OCI-LY7 (cell line): Measurements from ENCODE around the gene TMEM212.

ENCODE experiments used
- EZH2phosphoT487 ChIP-seq: fragments of 200-600 bp; sonication (generic); IDR thresholded peaks from 2 replicates; pipeline ENCODE4 v1.6.1; 2018; ENCODE audit warnings: low read depth, borderline replicate concordance, mild to moderate bottlenecking, mixed run types, antibody characterized with exemption, low read length, moderate library complexity, mixed read lengths
- TF ChIP-seq, protein P1 (sequence below): fragments of 200-600 bp; sonication (generic); conservative IDR thresholded peaks from 2 replicates; pipeline ENCODE4 v1.5.1; 2014; ENCODE audit warnings: mild to moderate bottlenecking, antibody characterized with exemption, low read length, moderate library complexity, mixed read lengths

DNA sequence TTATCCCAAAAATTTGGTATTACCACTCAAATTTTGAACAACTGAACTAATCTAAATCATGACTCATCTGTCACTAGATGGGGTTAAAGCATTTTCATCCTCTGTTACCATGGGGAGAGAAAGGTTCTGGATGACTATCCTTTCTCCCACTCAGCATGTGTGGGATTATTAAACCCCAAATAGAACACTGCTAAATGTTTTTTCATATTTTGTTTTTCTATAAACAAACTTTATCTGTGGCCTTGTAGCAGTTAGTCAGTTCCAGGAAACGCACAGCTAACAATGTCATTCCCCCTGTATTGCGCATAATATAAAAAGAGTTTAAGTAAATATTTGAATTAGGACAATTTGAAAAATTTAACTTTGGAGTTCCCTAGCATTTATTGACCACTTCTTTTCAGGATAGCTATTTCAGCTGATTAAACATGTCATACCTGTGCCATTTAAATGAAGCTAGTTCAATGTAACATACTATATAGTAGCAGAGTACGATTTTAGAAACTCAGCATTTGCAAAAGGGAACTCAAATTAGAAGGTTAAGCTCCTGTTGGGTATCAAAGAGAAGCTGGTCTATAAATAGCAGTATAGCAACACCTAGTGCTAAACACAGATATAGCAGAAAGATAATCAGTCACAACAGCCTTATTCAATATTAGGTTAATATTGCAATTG is 9.2 kb upstream of the TMEM212 start:
- TF ChIP-seq, protein P1, sequence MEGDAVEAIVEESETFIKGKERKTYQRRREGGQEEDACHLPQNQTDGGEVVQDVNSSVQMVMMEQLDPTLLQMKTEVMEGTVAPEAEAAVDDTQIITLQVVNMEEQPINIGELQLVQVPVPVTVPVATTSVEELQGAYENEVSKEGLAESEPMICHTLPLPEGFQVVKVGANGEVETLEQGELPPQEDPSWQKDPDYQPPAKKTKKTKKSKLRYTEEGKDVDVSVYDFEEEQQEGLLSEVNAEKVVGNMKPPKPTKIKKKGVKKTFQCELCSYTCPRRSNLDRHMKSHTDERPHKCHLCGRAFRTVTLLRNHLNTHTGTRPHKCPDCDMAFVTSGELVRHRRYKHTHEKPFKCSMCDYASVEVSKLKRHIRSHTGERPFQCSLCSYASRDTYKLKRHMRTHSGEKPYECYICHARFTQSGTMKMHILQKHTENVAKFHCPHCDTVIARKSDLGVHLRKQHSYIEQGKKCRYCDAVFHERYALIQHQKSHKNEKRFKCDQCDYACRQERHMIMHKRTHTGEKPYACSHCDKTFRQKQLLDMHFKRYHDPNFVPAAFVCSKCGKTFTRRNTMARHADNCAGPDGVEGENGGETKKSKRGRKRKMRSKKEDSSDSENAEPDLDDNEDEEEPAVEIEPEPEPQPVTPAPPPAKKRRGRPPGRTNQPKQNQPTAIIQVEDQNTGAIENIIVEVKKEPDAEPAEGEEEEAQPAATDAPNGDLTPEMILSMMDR, result peak; percentile 49; the same call in 1 of the 2 replicates
- no peak for TF ChIP-seq EZH2phosphoT487
